HG03095 (cell line): ENCODE measurements around the gene LRBA.

Source experiments
- ATAC-seq: cut with Tn5 transposase; IDR thresholded peaks from one replicate; pipeline ENCODE4 v1.9.1; 2021; ENCODE audit warnings: moderate library complexity; ENCODE audit not compliant: unreplicated experiment

LRBA gene

GRCh38 chr4:150886597-150886996 is 128.5 kb downstream of the LRBA start:
- no peak for ATAC-seq

- ATAC-seq, result no peak
Observed at GRCh38 chr4:150884625-150885024, 130.5 kb downstream of the LRBA start.

- no peak for ATAC-seq
Observed at GRCh38 chr4:150875367-150875766, 139.7 kb downstream of the LRBA start.

GRCh38 chr4:150874338-150875226 is 140.5 kb downstream of the LRBA start:
- no peak for ATAC-seq

GRCh38 chr4:150867148-150867547 is 147.9 kb downstream of the LRBA start:
- ATAC-seq, result peak; percentile 73

GRCh38 chr4:150863456-150863855 is 151.6 kb downstream of the LRBA start:
- ATAC-seq, result no peak

- ATAC-seq, result no peak
Observed at GRCh38 chr4:150862829-150863228, 152.3 kb downstream of the LRBA start.

- ATAC-seq, result no peak
Observed at GRCh38 chr4:150859453-150859852, 155.6 kb downstream of the LRBA start.

GRCh38 chr4:150855981-150856510 is 159.0 kb downstream of the LRBA start:
- no peak for ATAC-seq

GRCh38 chr4:150854600-150854999 is 160.5 kb downstream of the LRBA start:
- ATAC-seq, result no peak

GRCh38 chr4:150853882-150854281 is 161.2 kb downstream of the LRBA start:
- no peak for ATAC-seq

GRCh38 chr4:150852216-150852615 is 162.9 kb downstream of the LRBA start:
- ATAC-seq, result no peak

- no peak for ATAC-seq
Observed at GRCh38 chr4:150849016-150849415, 166.1 kb downstream of the LRBA start.

GRCh38 chr4:150828159-150828558 is 186.9 kb downstream of the LRBA start:
- ATAC-seq, result peak; percentile 92

GRCh38 chr4:150827226-150827625 is 187.9 kb downstream of the LRBA start:
- ATAC-seq, result no peak

- ATAC-seq, result no peak
Observed at GRCh38 chr4:150826306-150826705, 188.8 kb downstream of the LRBA start.

- no peak for ATAC-seq
Observed at GRCh38 chr4:150822407-150822806, 192.7 kb downstream of the LRBA start.

GRCh38 chr4:150821641-150822040 is 193.4 kb downstream of the LRBA start:
- ATAC-seq, result no peak

GRCh38 chr4:150820409-150820808 is 194.7 kb downstream of the LRBA start:
- no peak for ATAC-seq

GRCh38 chr4:150818661-150819060 is 196.4 kb downstream of the LRBA start:
- ATAC-seq, result no peak

- no peak for ATAC-seq
Observed at GRCh38 chr4:150817804-150818528, 197.1 kb downstream of the LRBA start.

- no peak for ATAC-seq
Observed at GRCh38 chr4:150817017-150817416, 198.1 kb downstream of the LRBA start.
